HL-60 (cell line): Measurements from ENCODE around the gene MYO16.

ENCODE experiments used
- POLR2AphosphoS5 ChIP-seq: IDR thresholded peaks from 2 replicates; pipeline ENCODE4 v1.6.1; 2012; ENCODE audit warnings: low read depth
- TF ChIP-seq, protein P1 (sequence below): IDR thresholded peaks from one replicate; pipeline ENCODE4 v1.5.1; 2011; ENCODE audit warnings: low read length, control low read depth, inconsistent platforms; ENCODE audit not compliant: insufficient read depth

DNA sequence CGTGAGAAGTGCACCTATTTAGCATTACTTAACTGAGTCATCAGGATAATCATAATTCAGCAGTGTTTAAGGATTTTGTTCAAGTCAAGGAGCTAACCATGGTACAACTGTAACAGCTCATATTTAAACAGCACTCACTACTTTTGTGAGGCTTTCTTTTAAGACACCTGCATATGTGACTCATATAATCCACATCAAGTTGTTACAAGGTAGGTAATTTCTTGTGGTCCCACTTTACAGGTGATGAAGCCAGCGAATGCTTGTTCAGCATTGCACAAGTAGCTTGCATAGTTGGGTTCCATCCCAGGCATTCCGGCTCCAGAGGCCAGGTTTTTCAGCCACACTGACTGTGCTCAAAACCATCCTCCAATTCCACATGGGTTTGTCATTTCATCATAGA is 569.2 kb downstream of the MYO16 start:
- TF ChIP-seq, protein P1, sequence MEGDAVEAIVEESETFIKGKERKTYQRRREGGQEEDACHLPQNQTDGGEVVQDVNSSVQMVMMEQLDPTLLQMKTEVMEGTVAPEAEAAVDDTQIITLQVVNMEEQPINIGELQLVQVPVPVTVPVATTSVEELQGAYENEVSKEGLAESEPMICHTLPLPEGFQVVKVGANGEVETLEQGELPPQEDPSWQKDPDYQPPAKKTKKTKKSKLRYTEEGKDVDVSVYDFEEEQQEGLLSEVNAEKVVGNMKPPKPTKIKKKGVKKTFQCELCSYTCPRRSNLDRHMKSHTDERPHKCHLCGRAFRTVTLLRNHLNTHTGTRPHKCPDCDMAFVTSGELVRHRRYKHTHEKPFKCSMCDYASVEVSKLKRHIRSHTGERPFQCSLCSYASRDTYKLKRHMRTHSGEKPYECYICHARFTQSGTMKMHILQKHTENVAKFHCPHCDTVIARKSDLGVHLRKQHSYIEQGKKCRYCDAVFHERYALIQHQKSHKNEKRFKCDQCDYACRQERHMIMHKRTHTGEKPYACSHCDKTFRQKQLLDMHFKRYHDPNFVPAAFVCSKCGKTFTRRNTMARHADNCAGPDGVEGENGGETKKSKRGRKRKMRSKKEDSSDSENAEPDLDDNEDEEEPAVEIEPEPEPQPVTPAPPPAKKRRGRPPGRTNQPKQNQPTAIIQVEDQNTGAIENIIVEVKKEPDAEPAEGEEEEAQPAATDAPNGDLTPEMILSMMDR: no peak
- TF ChIP-seq POLR2AphosphoS5: no peak
